C4-2B (cell line): ENCODE data around the gene GABRB1.

Source experiments
- ZFX ChIP-seq: fragments of 450-650 bp; IDR thresholded peaks from 2 replicates; pipeline ENCODE4 v1.6.1; 2017
- TF ChIP-seq, protein P1 (sequence below): fragments of 450-650 bp; conservative IDR thresholded peaks from 2 replicates; pipeline ENCODE4 v1.5.1; 2017; ENCODE audit warnings: mild to moderate bottlenecking

DNA sequence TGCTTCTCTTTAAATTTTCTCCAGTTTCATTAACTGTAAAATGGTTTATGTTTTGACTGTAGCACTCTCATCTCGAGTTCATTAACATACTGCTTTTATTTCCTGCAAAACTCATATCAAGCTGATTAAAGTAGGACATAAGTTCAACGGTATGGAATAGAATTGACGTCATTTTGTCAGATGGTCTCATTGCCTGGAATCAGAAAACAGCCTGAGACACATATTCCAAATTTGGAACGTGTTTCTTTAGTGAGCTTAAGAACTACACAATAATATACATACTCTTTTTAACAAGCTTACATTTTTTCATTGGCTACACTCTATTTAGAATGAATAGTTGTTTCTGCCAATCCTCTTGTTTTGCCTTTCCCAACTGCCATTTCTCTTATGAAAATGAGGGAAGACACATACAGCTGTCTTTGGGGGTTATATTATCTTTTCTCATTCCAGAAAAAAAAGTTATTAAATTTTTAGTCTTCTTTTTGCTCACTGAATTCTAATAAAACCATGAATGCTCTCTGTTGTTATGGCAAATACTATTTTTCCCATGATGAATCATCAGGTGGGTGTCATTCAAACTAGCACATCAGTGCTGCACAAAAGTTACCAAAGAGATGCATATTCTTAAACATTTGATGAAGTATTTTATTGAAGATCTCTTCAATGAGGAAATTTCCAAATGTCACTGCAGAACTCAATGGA lies 162.8 kb downstream of the GABRB1 start:
- TF ChIP-seq, protein P1, sequence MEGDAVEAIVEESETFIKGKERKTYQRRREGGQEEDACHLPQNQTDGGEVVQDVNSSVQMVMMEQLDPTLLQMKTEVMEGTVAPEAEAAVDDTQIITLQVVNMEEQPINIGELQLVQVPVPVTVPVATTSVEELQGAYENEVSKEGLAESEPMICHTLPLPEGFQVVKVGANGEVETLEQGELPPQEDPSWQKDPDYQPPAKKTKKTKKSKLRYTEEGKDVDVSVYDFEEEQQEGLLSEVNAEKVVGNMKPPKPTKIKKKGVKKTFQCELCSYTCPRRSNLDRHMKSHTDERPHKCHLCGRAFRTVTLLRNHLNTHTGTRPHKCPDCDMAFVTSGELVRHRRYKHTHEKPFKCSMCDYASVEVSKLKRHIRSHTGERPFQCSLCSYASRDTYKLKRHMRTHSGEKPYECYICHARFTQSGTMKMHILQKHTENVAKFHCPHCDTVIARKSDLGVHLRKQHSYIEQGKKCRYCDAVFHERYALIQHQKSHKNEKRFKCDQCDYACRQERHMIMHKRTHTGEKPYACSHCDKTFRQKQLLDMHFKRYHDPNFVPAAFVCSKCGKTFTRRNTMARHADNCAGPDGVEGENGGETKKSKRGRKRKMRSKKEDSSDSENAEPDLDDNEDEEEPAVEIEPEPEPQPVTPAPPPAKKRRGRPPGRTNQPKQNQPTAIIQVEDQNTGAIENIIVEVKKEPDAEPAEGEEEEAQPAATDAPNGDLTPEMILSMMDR = no peak
- no peak for TF ChIP-seq ZFX
